CD4-positive, alpha-beta T cell treated with Interleukin-17A for 4 hours (primary cell): Measurements from ENCODE around the gene FAIM2.
"Not testable (repeated sequence)": the region's sequence is repeated elsewhere in the genome, so short reads cannot be mapped to it uniquely, and the experiment has no call there.

ENCODE experiments used
- DNase-seq: peaks from one replicate; pipeline ENCODE4 v3.0.0-alpha.2; 2020; ENCODE audit warnings: mixed read lengths

FAIM2 gene

DNA sequence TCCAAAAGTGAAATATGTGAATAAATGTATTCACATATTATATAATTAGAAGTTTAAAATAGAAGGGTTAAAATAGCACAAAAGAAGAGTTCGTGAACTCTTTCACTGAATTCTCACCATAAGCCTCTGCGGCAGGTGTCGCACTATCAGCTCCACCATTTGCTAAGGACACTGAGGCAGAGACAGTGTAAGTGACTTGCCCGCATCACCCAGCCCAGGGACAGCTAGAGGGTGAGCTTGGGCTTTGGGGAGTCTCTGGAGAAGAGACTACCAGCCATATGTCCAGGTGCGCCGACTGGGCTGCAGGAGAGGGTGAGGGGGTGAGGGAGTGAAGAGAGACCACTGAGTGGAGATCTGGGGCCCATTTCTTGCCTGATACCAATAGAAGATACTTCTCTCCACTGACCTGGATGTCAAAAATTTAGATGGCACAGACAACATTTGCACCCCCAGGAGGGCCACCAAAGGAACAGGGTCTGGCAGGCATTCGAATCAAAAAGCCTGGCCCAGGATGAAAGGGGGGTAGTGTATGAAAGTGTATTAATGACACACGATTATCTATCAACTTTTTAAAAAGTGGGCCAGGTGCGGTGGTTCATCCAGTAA lies 28.5 kb downstream of the FAIM2 start:
- DNase-seq, result no peak

DNA sequence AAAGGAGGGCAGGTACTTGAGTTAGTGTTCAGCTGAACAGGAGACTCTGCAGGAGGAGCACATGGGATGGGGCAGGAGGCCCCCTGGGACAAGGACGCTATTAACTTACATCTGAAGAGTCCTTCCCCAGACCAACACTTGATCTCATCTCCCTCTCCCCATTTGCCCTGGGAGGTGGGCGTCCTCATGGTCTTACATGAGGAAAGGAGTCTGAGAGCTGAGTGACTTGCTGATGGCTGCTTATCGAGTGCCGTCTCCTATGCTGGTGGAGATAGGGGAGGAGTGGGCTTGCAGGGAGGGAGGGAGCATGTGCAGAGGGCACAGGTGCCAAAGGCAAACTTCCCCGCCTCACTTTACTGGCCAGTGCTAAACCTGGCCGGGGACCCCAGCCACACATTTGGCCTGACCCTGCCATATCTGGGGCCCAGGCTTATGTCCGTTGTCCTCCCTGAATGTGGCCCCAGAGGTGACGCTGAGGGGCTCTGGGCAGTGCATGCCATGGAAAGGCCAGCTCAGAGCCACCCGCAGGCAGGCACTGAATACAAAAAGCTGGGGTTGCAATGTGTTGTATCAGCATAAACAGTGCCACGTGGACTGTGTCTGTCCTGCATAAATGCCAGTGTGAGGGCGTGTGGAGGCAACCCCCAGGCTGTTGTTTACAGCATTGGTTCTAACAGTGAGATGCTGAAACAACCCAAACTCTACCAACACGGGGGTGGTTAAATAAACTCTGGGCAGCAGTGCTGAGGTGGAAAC lies 29.4 kb downstream of the FAIM2 start:
- DNase-seq, result no peak

DNA sequence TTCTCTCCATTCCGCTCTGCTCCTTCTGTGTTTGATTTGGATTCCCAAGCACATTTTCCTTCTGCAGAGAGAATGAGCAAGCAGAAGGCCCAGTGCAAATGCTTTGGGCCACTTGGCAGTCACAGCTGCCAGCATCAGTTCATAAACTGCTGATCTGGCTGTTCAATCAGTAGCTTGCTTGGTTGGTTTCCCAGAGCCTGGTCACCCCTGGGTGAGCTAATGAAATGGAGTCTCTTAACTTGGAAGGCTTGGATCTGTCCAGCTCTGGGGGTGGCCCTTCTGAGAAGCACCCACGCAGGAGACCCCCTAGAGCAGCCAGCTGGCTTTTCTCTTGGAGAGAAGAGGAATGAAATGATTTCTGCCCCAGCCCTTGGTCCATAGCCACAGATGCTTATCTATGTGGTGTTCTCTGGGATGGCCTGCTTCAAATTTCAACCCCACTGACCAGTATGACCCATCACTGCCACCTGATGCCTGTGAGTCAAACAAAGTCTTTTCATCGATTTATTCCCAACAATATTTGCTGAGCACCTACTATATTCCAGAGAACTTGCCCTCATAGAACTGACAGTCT lies 30.3 kb downstream of the FAIM2 start:
- DNase-seq, result no peak

- DNase-seq, result no peak
These were observed 30.9 kb downstream of the FAIM2 start for GRCh38 chr12:49872781-49873181.

DNA sequence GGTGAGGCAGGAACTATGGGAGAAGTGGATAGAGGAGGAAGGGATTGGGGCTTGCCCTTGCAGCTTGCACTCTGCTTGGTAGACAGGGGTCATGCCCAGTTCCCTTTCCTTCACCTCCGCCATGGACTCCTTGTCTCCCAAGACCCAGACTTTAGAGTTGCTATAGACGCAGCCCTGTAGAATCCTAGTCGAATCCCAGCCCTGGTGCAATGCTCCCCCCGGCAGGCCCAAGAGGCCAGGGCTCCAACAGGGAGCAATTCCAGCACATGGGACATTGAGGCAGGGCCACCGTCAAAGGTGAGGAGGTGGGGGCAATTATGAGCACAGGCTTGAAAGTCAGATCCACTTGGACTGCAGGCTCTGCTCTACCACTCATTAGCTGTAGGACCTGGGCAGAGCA lies 31.3 kb downstream of the FAIM2 start:
- DNase-seq, result no peak

DNA sequence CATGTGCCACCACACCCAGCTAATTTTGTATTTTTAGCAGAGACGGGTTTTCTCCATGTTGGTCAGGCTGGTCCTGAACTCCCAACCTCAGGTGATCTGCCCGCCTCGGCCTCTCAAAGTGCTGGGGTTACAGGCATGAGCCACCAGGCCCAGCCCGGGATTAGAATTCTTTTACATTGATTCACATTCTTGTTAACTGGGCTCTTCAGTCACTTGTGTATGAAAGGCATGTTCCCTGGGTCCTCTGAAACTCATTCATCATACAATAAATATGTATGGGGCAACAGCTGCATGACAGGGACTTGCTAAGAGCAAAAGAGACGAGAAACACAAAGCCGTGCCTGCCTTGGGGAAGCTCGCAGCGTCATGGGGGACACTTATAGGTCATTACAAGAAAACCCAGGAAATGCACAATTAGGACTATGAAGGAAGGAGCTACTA lies 31.9 kb downstream of the FAIM2 start:
- not testable (repeated sequence) for DNase-seq

DNA sequence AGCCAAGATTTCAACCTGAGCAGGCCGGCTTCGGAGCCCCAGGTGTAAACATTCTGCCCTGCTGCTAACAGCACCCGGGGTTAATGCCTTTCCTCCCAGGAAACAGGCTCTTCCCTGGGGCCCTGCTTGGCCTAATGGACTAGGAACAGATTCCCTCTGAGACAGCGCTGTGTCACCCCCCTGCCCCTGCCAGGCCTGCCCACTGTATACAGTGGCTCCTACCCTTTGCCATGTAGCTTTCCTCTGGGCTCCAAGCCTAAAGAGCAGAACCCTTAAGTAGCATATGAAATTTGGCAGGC lies 32.5 kb downstream of the FAIM2 start:
- DNase-seq, result no peak

DNA sequence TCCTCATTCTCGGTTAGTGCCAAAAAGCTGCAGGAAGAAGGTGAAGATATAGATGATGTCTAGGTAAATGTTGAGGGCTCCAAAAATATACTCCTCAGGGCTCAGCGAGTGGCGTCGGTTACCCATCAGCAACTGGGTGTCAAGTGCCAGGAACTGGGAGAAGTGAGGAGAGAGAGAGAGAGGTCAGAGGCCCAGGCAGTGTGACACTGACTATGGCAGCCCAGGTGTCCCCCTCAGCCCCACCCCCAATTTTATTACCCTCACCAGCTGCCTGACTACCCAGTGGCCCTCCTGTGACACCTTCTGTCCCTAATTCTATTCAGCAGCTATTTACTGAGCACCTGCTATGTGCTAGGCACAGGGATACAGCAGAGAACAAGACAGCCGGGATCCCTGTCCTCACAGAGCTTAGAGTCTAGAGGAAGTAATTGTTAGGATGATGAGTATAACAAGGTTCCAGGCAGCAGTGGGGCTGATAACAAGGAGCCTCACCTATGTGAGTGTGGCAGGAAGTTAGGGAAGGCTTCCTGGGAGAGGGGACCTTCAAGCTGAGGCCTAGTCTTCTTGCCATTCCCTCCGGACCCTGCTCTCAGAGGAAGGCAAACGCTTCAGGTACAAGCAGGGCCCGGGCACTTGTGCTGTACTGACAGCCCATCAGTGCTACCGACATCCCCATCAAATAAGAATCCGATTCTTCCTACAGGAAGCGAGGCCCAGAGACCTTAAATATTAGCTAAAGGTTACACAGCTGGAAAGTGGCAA lies 33.0 kb downstream of the FAIM2 start:
- no peak for DNase-seq

DNA sequence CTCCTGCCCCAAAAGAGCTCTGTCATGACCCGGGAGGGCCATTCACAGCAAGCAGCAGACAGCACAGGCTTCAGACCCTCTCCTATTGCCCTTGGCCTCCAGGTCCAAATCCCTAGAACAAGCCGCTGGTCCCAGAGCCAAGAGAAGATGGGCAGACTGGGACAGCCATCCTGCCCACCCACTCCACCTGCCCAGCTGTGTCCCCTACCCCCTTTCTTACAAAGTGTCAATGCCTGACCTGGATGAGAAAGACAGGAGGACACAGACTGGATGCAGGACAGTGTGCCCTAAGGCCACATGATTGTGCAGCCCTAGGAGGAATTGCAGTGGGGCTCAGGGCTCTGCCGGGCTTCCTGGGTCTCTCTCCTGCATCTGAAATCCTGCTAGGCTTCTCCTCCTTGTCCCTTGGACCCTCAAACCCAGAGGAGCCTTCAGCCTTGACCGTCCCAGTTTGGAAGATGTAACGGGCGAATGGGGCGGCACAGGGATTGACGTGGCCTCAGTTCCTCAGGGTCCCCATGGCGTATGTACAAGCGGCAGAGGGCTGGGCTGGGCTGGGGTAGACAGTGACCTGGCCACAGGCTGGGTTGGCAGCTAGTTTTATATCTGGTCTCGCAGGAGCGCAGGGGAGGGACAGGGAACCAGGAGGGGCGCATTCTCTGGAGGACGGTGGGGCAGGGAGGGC lies 33.7 kb downstream of the FAIM2 start:
- no peak for DNase-seq

- no peak for DNase-seq
These were observed 34.5 kb downstream of the FAIM2 start for GRCh38 chr12:49868952-49869815.

- no peak for DNase-seq
These were observed 35.3 kb downstream of the FAIM2 start for GRCh38 chr12:49868449-49868848.

DNA sequence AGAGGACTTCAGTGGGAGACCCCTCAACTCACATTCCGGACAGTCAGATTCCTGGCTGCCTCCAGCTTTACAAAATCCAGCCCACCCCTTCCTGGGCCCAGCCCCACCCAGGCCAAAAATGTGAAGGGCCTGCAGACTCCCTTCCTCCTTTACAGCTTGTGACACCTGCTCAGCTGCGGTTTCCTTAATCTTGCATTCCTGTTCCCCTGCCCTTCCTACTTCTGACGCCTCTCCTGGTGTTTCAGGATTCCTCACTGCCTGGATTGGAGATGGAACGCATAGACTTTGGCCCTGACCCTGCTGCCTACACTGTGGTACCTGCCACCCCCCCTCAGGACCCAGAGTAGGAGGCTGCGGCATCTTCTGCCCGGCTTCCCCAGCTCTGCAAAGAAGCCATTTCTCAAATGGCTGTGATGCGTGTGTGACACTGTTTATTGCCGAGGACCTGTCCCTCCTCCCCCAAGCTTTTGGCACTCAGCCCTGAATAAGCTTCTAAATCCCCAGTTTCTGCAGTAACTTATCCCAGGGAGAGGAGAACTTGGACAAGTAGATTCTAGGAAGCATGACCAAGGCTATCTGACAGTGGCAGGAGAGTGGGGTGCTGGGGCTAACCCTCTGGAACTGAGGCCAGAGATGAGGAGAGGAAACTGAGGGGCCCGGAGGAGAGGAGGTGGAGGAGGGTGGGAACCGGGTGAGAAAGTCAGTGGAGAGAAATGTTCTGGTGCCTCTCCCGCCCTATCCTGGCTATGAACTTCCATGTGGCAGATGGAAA lies 35.9 kb downstream of the FAIM2 start:
- no peak for DNase-seq

DNA sequence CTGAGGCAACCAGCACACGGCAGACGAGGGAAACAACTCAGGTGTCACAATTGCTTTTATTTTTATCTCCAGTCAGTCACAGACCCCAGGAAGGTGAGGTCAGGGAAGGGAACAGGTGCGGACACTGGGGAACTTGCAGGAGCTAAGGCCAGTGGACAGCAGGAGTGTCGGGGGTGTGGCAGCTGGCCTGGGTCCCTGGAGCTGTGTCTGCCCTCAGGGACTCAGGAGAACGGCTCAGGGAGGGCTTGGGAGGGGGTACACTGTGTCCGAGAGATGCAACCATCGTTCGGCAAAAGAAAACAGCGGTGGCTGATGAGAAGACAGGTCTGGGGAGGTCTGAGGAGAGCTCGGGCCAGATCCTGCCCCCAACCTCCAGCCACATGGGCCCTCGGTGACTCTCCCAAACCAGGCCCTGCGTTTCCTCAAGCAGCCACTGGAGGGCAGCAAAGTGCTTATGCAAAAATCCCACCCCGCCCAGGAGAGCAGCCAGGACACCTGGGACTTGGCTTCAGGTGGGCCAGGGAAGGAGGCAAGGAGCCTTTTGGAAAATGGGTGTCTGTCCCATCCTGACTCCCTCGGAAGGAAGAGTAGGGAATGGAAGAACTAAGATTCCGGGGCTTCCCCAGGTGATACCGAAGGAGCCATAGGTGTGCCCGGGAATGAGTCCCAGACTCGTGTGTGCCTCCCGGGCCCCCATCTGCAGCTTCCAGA lies 36.7 kb downstream of the FAIM2 start:
- DNase-seq, result peak; percentile 77

- DNase-seq, result no peak
These were observed 37.9 kb downstream of the FAIM2 start for GRCh38 chr12:49865782-49866135.

GRCh38 chr12:49865109-49865781 lies 38.5 kb downstream of the FAIM2 start:
- no peak for DNase-seq

DNA sequence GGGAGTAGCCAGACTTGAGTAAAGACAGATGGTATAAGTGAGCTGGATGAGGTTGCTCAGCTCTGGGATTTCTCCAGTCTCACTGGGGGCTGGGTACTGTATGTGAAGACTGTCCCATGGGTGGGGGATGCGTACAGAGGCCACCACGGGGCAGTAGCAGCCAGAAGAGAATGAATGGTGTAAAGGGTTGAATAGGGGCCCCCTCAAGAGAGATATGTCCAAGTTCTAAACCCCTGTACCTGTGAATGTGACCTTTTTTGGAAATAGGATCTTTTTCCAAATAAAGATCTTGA lies 39.0 kb downstream of the FAIM2 start:
- no peak for DNase-seq

DNA sequence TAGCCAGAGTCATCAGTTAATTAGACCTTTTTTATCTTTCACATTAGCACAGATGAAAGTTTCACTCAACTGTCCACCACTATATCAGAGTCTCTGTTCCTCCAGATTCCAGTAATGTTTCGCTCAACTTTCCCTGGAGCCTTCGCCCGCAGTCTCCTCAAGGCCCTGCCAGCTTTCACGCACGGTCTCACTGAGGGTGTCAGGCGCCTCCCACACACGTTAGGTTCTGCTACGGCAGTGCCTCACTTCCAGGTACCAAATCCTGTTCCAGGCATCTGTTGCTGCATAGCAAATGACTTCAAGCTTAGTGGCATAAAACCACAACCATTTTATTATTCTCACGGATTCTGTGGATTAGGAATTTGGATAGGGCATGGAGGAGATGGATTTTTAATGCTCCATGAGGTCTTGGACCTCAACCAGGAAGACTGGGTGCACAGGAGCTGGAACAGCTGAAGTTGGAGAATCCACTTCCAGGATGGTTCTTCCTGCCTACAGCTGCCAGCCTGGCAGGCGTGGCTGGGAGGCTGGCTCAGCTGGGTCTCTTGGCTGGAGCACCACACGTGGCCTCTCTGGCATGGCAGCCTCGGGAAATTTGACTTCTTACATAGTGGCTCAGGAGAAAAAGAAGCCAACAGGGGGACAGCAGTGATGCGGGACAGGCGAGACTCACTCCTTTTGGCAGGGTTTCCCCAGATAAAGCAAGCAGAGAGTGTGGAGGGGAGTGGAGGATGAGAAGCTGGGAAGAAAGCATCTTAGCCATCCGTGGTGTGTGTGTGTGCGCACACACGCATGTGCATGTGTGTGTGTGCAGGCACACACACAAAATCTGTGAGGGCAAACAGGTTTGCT lies 39.5 kb downstream of the FAIM2 start:
- DNase-seq, result no peak

- not testable (repeated sequence) for DNase-seq
These were observed 42.8 kb downstream of the FAIM2 start for GRCh38 chr12:49860921-49861320.

- DNase-seq, result not testable (repeated sequence)
These were observed 47.8 kb downstream of the FAIM2 start for GRCh38 chr12:49855890-49856289.
